ENCODE data around the gene BAIAP2. TPM values are rescaled to one million over a fixed set of nuclear protein-coding genes. Genes with fewer than 3 reads are reported as not detected.

Gene BAIAP2
- total and polyA plus RNA-seq, 3 experiments from 2014 or later: 5.3 to 8.8 (median 6.6) TPM

DNA sequence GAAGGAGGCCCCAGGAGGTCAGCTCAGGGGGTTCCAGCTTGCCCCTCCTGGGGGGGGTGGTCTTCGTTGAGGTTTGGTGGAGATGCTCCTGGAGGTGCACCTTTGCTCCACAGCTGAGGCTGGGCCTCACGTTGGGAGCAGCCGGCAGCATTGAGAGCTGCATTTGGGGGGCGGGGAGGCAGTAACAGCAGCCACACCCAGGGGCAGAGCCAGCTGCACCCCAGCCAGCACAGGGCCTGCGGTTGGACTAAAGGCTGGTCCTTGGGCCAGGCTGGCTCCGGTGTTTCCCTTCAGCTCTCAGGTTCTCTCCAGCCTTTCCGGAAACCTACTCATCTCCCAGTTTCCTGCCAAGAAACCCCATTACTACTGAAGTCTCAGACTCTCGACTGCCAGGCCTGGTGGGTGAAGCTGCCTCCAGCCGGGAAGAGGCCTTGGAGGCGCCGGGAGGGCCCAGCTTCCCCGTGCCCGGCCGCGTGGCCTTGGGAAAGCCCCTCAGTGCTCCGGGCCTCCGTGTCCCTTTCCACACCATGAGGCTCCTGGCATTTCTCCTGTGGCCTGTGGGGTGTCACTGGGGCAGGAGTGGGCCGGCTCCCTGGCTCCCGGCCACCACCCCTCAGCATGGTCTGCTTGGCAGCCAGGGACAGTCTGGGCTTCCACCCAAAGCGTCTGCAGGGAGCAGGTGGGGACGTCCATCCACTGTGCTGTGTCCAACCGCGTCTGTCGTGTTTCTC lies 14.0 kb upstream of the BAIAP2 start:
- Mint-ChIP-seq H3K4me3 (no peak overlapping the region), H3K27ac (no peak overlapping the region), H3K4me1 (peaks cover 22 to 48% (median 32%) of the 10 kb centered on the region in 3 donors), H3K27me3 (peaks cover 0 to 5% of the 10 kb centered on the region in 2 donors), H3K9me3 (peaks cover 0 to 7% (median 2%) of the 10 kb centered on the region in 5 donors), H3K36me3 (no peaks in the 10 kb centered on the region)
- no peak overlapping the region for H3K4me3 ChIP-seq (ENCODE audit: low read length)
- ChIA-PET CTCF (interaction anchor here (1.1 to 5.1 kb wide), 4 partner anchors 16 to 81 kb away, joined by 4 to 42 read pairs (median 6); no protein-coding TSS in a partner anchor), POLR2A (no interaction called here)
- H3K27me3 ChIP-seq (ENCODE audit: insufficient read depth, low read length, poor library complexity, severe bottlenecking): no peaks in the 10 kb centered on the region
- peak overlapping the region; percentile 31 for H3K27ac ChIP-seq (ENCODE audit: low read depth, low read length)
- peaks cover 24% of the 10 kb centered on the region for H3K4me1 ChIP-seq (ENCODE audit: insufficient read depth, low read length)
- H3K9me3 ChIP-seq (ENCODE audit: low read length): no peaks in the 10 kb centered on the region
- DNase-seq: peak in 1 of 5 donors; percentile 37
- H3K36me3 ChIP-seq (ENCODE audit: insufficient read depth, low read length): no peaks in the 10 kb centered on the region

GRCh38 chr17:81021531-81022343 lies 13.2 kb upstream of the BAIAP2 start:
- no peaks in the 10 kb centered on the region for H3K27me3 ChIP-seq (ENCODE audit: insufficient read depth, low read length, poor library complexity, severe bottlenecking)
- Mint-ChIP-seq H3K4me1 (peaks cover 21 to 46% (median 32%) of the 10 kb centered on the region in 3 donors), H3K27me3 (peaks cover 6 to 10% of the 10 kb centered on the region in 2 donors), H3K36me3 (no peaks in the 10 kb centered on the region), H3K4me3 (peak overlapping the region in 2 of 7 donors; percentile 10 to 66), H3K27ac (peak overlapping the region in 3 of 8 donors; percentile 33 to 80 (median 66)), H3K9me3 (peaks cover 0 to 4% (median 2%) of the 10 kb centered on the region in 5 donors)
- H3K4me1 ChIP-seq (ENCODE audit: insufficient read depth, low read length): peaks cover 24% of the 10 kb centered on the region
- ChIA-PET CTCF (interaction anchor here (1.2 to 5.1 kb wide), 3 partner anchors 33 to 80 kb away, joined by 3 to 42 read pairs (median 6); no protein-coding TSS in a partner anchor), POLR2A (no interaction called here)
- no peak overlapping the region for H3K4me3 ChIP-seq (ENCODE audit: low read length)
- no peaks in the 10 kb centered on the region for H3K9me3 ChIP-seq (ENCODE audit: low read length)
- no peak overlapping the region for H3K27ac ChIP-seq (ENCODE audit: low read depth, low read length)
- no peak for DNase-seq
- H3K36me3 ChIP-seq (ENCODE audit: insufficient read depth, low read length): no peaks in the 10 kb centered on the region

DNA sequence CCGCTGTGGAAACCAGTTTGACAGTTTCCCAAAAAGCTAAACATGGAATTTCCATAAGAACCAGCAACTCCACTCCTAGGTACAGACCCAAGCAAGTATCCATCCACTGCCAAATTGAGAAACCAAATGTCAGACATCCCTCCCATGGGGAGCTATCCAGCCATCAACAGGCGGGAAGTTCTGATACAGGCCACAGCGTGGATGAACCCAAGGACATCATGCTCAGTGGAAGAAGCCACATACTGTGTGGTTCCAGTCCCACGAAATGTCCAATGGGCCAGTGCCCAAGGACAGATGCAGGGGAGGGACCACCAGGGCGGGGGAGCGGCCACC lies 12.6 kb upstream of the BAIAP2 start:
- no peaks in the 10 kb centered on the region for H3K36me3 ChIP-seq (ENCODE audit: insufficient read depth, low read length)
- no peaks in the 10 kb centered on the region for H3K36me3 Mint-ChIP-seq
- CTCF ChIA-PET: interaction anchor here (1.2 to 5.1 kb wide), 3 partner anchors 34 to 80 kb away, joined by 3 to 42 read pairs (median 6); no protein-coding TSS in a partner anchor
- no peak overlapping the region for H3K4me3 Mint-ChIP-seq
- H3K27me3 Mint-ChIP-seq: peaks cover 10 to 12% of the 10 kb centered on the region in 2 donors
- peaks cover 19 to 40% (median 31%) of the 10 kb centered on the region in 3 donors for H3K4me1 Mint-ChIP-seq
- DNase-seq: no peak
- POLR2A ChIA-PET: no interaction called here
- H3K27ac Mint-ChIP-seq: peak overlapping the region in 1 of 8 donors; percentile 17
- H3K9me3 ChIP-seq (ENCODE audit: low read length): no peaks in the 10 kb centered on the region
- H3K27ac ChIP-seq (ENCODE audit: low read depth, low read length): no peak overlapping the region
- H3K9me3 Mint-ChIP-seq: no peaks in the 10 kb centered on the region
- peaks cover 19% of the 10 kb centered on the region for H3K4me1 ChIP-seq (ENCODE audit: insufficient read depth, low read length)
- no peaks in the 10 kb centered on the region for H3K27me3 ChIP-seq (ENCODE audit: insufficient read depth, low read length, poor library complexity, severe bottlenecking)
- H3K4me3 ChIP-seq (ENCODE audit: low read length): no peak overlapping the region

DNA sequence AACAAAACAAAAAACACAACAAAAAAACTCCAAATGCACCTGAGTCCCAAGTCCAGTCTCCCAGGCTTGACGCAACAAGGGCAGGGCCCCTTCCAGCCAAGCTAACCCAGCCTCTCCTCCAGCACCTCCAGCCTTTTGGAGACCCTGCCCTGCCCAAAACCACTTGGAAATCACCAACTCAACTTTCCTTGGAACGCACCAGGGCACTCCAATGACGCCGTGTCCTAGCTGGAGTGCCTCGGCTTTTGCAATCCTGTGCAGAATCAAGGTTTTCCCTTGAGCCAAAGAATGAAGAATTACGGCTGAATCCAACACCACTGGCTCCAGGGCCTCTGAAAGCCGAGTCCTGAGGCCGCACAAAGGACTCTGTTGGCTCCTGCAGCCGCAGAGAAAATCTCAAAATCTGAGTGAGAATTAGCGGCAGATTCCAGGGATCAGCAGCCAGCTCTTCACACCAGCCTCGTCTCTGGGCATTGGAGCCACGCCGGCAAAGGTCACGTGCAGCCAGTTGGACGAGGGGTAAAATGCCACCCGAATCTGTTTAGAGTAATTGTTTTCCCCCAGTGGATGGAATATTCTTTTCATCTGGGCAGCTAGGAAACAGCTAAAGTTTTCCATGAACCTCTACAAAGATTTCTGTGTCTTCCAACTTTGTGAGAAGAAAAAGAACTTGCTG lies 9.7 kb upstream of the BAIAP2 start:
- Mint-ChIP-seq H3K4me1 (peaks cover 5 to 13% (median 5%) of the 10 kb centered on the region in 3 donors), H3K27ac (no peak overlapping the region), H3K4me3 (no peak overlapping the region), H3K27me3 (peaks cover 16 to 18% of the 10 kb centered on the region in 2 donors), H3K9me3 (no peaks in the 10 kb centered on the region), H3K36me3 (no peaks in the 10 kb centered on the region)
- POLR2A ChIA-PET: no interaction called here
- no peak overlapping the region for H3K4me3 ChIP-seq (ENCODE audit: low read length)
- H3K27ac ChIP-seq (ENCODE audit: low read depth, low read length): no peak overlapping the region
- no peaks in the 10 kb centered on the region for H3K27me3 ChIP-seq (ENCODE audit: insufficient read depth, low read length, poor library complexity, severe bottlenecking)
- no peaks in the 10 kb centered on the region for H3K36me3 ChIP-seq (ENCODE audit: insufficient read depth, low read length)
- CTCF ChIA-PET: interaction anchor here (0.6 to 3.7 kb wide), 7 partner anchors 8 to 598 kb away, joined by 3 to 30 read pairs (median 4); no protein-coding TSS in a partner anchor
- no peak for DNase-seq
- peaks cover 5% of the 10 kb centered on the region for H3K4me1 ChIP-seq (ENCODE audit: insufficient read depth, low read length)
- H3K9me3 ChIP-seq (ENCODE audit: low read length): no peaks in the 10 kb centered on the region

- Mint-ChIP-seq H3K36me3 (no peaks in the 10 kb centered on the region), H3K27ac (no peak overlapping the region), H3K9me3 (no peaks in the 10 kb centered on the region), H3K27me3 (peaks cover 18 to 20% of the 10 kb centered on the region in 2 donors), H3K4me3 (no peak overlapping the region), H3K4me1 (peaks cover 5 to 13% (median 5%) of the 10 kb centered on the region in 3 donors)
- DNase-seq: no peak
- Histone ChIP-seq H3K4me3 (ENCODE audit: low read length) (no peak overlapping the region), H3K4me1 (ENCODE audit: insufficient read depth, low read length) (peaks cover 5% of the 10 kb centered on the region), H3K27ac (ENCODE audit: low read depth, low read length) (no peak overlapping the region), H3K27me3 (ENCODE audit: insufficient read depth, low read length, poor library complexity, severe bottlenecking) (no peaks in the 10 kb centered on the region), H3K9me3 (ENCODE audit: low read length) (no peaks in the 10 kb centered on the region), H3K36me3 (ENCODE audit: insufficient read depth, low read length) (no peaks in the 10 kb centered on the region)
- ChIA-PET POLR2A (no interaction called here), CTCF (interaction anchor here (1.0 to 3.7 kb wide), 5 partner anchors 8 to 599 kb away, joined by 3 to 30 read pairs (median 4); no protein-coding TSS in a partner anchor)
Observed at GRCh38 chr17:81025741-81026129, 9.2 kb upstream of the BAIAP2 start.

DNA sequence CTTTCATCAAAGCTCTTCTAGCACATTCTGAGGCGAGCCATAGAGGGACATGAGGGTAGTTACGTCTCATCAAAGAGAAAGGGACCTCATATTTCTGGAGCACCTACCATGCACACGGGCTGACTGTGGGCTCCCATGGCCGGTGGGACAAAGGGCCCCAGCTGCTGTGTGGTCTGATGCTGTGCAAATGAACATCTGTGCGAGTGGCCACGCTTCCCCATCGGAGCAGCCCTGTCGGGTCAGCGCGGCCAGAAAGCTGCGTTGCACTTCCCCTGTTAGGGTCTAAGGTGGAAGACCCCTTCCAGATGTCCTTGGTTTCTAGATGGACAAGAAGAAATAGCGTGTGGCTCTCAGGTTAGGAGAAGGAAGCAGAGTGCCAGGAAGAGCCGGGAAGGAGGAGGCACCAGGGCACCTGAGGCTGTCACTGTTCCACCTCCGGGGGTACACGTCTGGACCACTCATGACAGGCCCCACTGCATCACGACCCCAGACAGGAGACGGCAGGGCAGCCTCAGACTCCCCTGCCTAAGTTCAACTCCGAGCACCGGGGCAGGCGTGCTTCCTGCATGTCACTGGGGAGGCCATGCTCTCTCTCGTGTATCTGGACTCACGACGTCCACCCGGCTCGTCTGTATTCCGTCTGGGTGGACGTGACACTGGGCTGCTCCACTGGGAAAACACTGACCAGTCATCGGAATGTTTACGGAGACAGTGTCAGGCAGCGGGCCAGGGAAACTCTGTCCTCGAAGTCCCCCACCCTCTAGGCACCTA lies 8.5 kb upstream of the BAIAP2 start:
- Histone ChIP-seq H3K36me3 (ENCODE audit: insufficient read depth, low read length) (no peaks in the 10 kb centered on the region), H3K4me1 (ENCODE audit: insufficient read depth, low read length) (peaks cover 5% of the 10 kb centered on the region), H3K9me3 (ENCODE audit: low read length) (no peaks in the 10 kb centered on the region), H3K27me3 (ENCODE audit: insufficient read depth, low read length, poor library complexity, severe bottlenecking) (no peaks in the 10 kb centered on the region), H3K27ac (ENCODE audit: low read depth, low read length) (no peak overlapping the region), H3K4me3 (ENCODE audit: low read length) (no peak overlapping the region)
- Mint-ChIP-seq H3K36me3 (no peaks in the 10 kb centered on the region), H3K27ac (no peak overlapping the region), H3K27me3 (peaks cover 18 to 20% of the 10 kb centered on the region in 2 donors), H3K9me3 (no peaks in the 10 kb centered on the region), H3K4me1 (peaks cover 5 to 13% (median 5%) of the 10 kb centered on the region in 3 donors), H3K4me3 (no peak overlapping the region)
- peak in 1 of 5 donors; percentile 42 for DNase-seq
- ChIA-PET POLR2A (no interaction called here), CTCF (interaction anchor here (1.1 to 3.7 kb wide), 4 partner anchors 9 to 599 kb away, joined by 4 to 30 read pairs (median 6); no protein-coding TSS in a partner anchor)

DNA sequence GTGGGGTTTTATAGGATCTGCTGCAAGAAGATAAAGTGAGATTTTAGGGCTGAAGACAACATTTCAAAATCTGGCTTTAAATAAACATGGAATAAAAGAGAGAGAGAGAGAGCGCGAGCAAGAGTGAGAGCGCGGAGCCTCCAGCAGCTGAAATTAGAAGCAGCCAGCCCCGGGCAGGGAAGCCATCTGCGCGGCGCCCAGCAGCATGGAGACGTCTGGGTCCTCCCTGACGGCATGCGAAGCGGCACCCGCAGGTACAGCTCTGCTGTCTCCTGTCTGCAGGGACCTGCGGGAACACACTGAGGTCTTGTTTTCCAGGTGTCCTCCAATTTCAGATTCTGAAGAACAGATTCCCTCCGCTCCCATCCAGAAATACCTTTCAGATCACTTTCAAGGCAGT lies 7.9 kb upstream of the BAIAP2 start:
- peaks cover 5 to 12% (median 5%) of the 10 kb centered on the region in 3 donors for H3K4me1 Mint-ChIP-seq
- Histone ChIP-seq H3K27ac (ENCODE audit: low read depth, low read length) (no peak overlapping the region), H3K36me3 (ENCODE audit: insufficient read depth, low read length) (no peaks in the 10 kb centered on the region), H3K27me3 (ENCODE audit: insufficient read depth, low read length, poor library complexity, severe bottlenecking) (no peaks in the 10 kb centered on the region), H3K4me1 (ENCODE audit: insufficient read depth, low read length) (peaks cover 5% of the 10 kb centered on the region), H3K4me3 (ENCODE audit: low read length) (no peak overlapping the region), H3K9me3 (ENCODE audit: low read length) (no peaks in the 10 kb centered on the region)
- H3K4me3 Mint-ChIP-seq: no peak overlapping the region
- no peaks in the 10 kb centered on the region for H3K36me3 Mint-ChIP-seq
- H3K9me3 Mint-ChIP-seq: no peaks in the 10 kb centered on the region
- ChIA-PET CTCF (no interaction called here), POLR2A (no interaction called here)
- H3K27me3 Mint-ChIP-seq: peaks cover 18 to 19% of the 10 kb centered on the region in 2 donors
- DNase-seq: no peak
- no peak overlapping the region for H3K27ac Mint-ChIP-seq
